GM21529 (cell line): ENCODE results near the gene EN1.

ENCODE experiments used
- ATAC-seq: cut with Tn5 transposase; IDR thresholded peaks from one replicate; pipeline ENCODE4 v1.9.1; 2021; ENCODE audit not compliant: unreplicated experiment

The EN1 gene

GRCh38 chr2:118846953-118847761 is at the start of gene EN1:
TSS of gene EN1 (minus strand) at chr2:118847648. CDS start at chr2:118847167, 481 bp downstream.
- ATAC-seq = no peak

- no peak for ATAC-seq
Measured at GRCh38 chr2:118893100-118893499, 45.7 kb upstream of the EN1 start.

- no peak for ATAC-seq
Measured at GRCh38 chr2:118889995-118890394, 42.5 kb upstream of the EN1 start.

GRCh38 chr2:118883792-118884191 is 36.3 kb upstream of the EN1 start:
- no peak for ATAC-seq

- peak; percentile 81 for ATAC-seq
Measured at GRCh38 chr2:118882693-118883336, 35.4 kb upstream of the EN1 start.

GRCh38 chr2:118881490-118882129 is 34.2 kb upstream of the EN1 start:
- peak; percentile 90 for ATAC-seq

GRCh38 chr2:118880501-118880900 is 33.1 kb upstream of the EN1 start:
- ATAC-seq = no peak

GRCh38 chr2:118878531-118879149 is 31.2 kb upstream of the EN1 start:
- ATAC-seq = no peak

- no peak for ATAC-seq
Measured at GRCh38 chr2:118875318-118875717, 27.9 kb upstream of the EN1 start.

GRCh38 chr2:118874324-118874723 is 26.9 kb upstream of the EN1 start:
- ATAC-seq = no peak

GRCh38 chr2:118865106-118865505 is 17.7 kb upstream of the EN1 start:
- ATAC-seq = peak; percentile 98

- no peak for ATAC-seq
Measured at GRCh38 chr2:118864207-118864606, 16.8 kb upstream of the EN1 start.

GRCh38 chr2:118861731-118862130 is 14.3 kb upstream of the EN1 start:
- no peak for ATAC-seq

GRCh38 chr2:118861242-118861641 is 13.8 kb upstream of the EN1 start:
- no peak for ATAC-seq

GRCh38 chr2:118860506-118860905 is 13.1 kb upstream of the EN1 start:
- ATAC-seq = no peak

GRCh38 chr2:118859157-118859770 is 11.8 kb upstream of the EN1 start:
- ATAC-seq = no peak

- ATAC-seq = no peak
Measured at GRCh38 chr2:118858485-118859156, 11.2 kb upstream of the EN1 start.

GRCh38 chr2:118857677-118858484 is 10.4 kb upstream of the EN1 start:
- ATAC-seq = no peak

GRCh38 chr2:118856978-118857676 is 9.7 kb upstream of the EN1 start:
- no peak for ATAC-seq
